H1 (cell line): ENCODE data around the gene CDC37. TPM values are rescaled to one million over a fixed set of nuclear protein-coding genes. Genes with fewer than 3 reads are reported as not detected.

Experiments
- CTCF ChIA-PET: fragments of 300-600 bp; sonication (Branson Sonifier 250); formaldehyde crosslinking; loops from one replicate; lab custom pipeline; 2021; ENCODE audit not compliant: partially characterized antibody; lab: Charles Lee
- POLR2A ChIA-PET: fragments of 300-600 bp; sonication (Branson Sonifier 250); formaldehyde crosslinking; loops from one replicate; lab custom pipeline; 2021; ENCODE audit warnings: inconsistent platforms; ENCODE audit not compliant: partially characterized antibody; lab: Charles Lee
- DNase-seq, 2 experiments: peaks; one replicate each; pipeline versions ENCODE4 v3.0.0 to v3.0.0-alpha.2; 2010 to 2022; ENCODE audit warnings: low spot score in 2 of 2, low read depth in 1 of 2, mixed read lengths in 1 of 2
- FAIRE-seq: peaks from 2 replicates; lab custom pipeline; 2011; peaks lifted over from hg19 to GRCh38; lab: Jason Lieb, UNC
- H2AFZ ChIP-seq: 2 replicates; pipeline ENCODE4 v1.8.1; 2012; ENCODE audit warnings: low read length, inconsistent platforms
- H2AK5ac ChIP-seq: 2 replicates; pipeline ENCODE4 v1.6.1; 2013; ENCODE audit warnings: low read depth, low read length
- H2BK120ac ChIP-seq: replicated peaks from 2 replicates; pipeline ENCODE3; 2013; ENCODE audit warnings: low read depth, low read length, inconsistent platforms
- H2BK12ac ChIP-seq: 2 replicates; pipeline ENCODE4 v1.6.1; 2013; ENCODE audit warnings: low read depth, low read length
- H2BK15ac ChIP-seq: 2 replicates; pipeline ENCODE4 v1.6.1; 2013; ENCODE audit warnings: low read length
- H2BK20ac ChIP-seq: 2 replicates; pipeline ENCODE4 v1.6.1; 2013; ENCODE audit warnings: low read length
- H2BK5ac ChIP-seq: 2 replicates; pipeline ENCODE4 v1.6.1; 2013; ENCODE audit warnings: low read depth, low read length
- H3K14ac ChIP-seq: 2 replicates; pipeline ENCODE4 v1.6.1; 2013; ENCODE audit warnings: inconsistent platforms; ENCODE audit not compliant: insufficient read length
- H3K18ac ChIP-seq: 2 replicates; pipeline ENCODE4 v1.6.1; 2013; ENCODE audit warnings: low read length; ENCODE audit errors: extremely low read depth
- H3K23ac ChIP-seq: 2 replicates; pipeline ENCODE4 v1.6.1; 2013; ENCODE audit warnings: inconsistent platforms; ENCODE audit not compliant: insufficient read length
- H3K23me2 ChIP-seq: 2 replicates; pipeline ENCODE4 v1.6.1; 2013; ENCODE audit warnings: low read depth, low read length
- H3K27ac ChIP-seq: 2 replicates; pipeline ENCODE4 v1.6.1; 2011; ENCODE audit warnings: low read depth, low read length, inconsistent platforms
- H3K27me3 ChIP-seq, 4 experiments: replicated peaks in 1 of 4; 1 replicate in 1 of 4; 2 replicates in 3 of 4; pipeline versions ENCODE4 v1.6.1 to v1.8.1; 2011 to 2013; ENCODE audit warnings: low read length in 3 of 4, mild to moderate bottlenecking in 3 of 4, inconsistent platforms in 2 of 4, mixed read lengths in 2 of 4, moderate library complexity in 1 of 4; ENCODE audit not compliant: control insufficient read depth in 3 of 4, insufficient read depth in 3 of 4; ENCODE audit errors: extremely low read depth in 1 of 4
- H3K36me3 ChIP-seq, 4 experiments: 2 replicates each; pipeline versions ENCODE4 v1.6.1 to v1.8.1; 2011 to 2013; ENCODE audit warnings: mild to moderate bottlenecking in 4 of 4, low read length in 3 of 4, moderate library complexity in 2 of 4, control low read depth in 1 of 4, inconsistent platforms in 1 of 4; ENCODE audit not compliant: insufficient read depth in 4 of 4, control insufficient read depth in 2 of 4
- H3K4ac ChIP-seq: replicated peaks from 2 replicates; pipeline ENCODE3; 2013; ENCODE audit warnings: low read length, low read depth, mixed read lengths, inconsistent platforms; ENCODE audit not compliant: insufficient read length
- H3K4me1 ChIP-seq, 4 experiments: replicated peaks in 1 of 4; 1 replicate in 1 of 4; 2 replicates in 3 of 4; pipeline versions ENCODE4 v1.6.1 to v1.8.1; 2011 to 2013; ENCODE audit warnings: low read length in 3 of 4, inconsistent platforms in 2 of 4, mixed read lengths in 1 of 4; ENCODE audit not compliant: insufficient read depth in 4 of 4, control insufficient read depth in 3 of 4
- H3K4me2 ChIP-seq, 2 experiments: 2 replicates each; pipeline versions ENCODE4 v1.6.1 to v1.8.1; 2011 to 2013; ENCODE audit warnings: low read depth in 2 of 2, low read length in 2 of 2, control low read depth in 1 of 2, inconsistent platforms in 1 of 2, mild to moderate bottlenecking in 1 of 2; ENCODE audit not compliant: insufficient read depth in 1 of 2
- H3K4me3 ChIP-seq, 4 experiments: fragments of 200-600, 300-600 bp in 1 of 4; sonication (generic), shearing (Covaris generic), sonication (Bioruptor Twin) in 1 of 4; 2 replicates each; pipeline versions ENCODE4 v1.5.1 to v1.8.1; 2011 to 2016; ENCODE audit warnings: low read length in 4 of 4, low read depth in 3 of 4, control low read depth in 2 of 4, inconsistent platforms in 2 of 4, mild to moderate bottlenecking in 2 of 4, mixed read lengths in 1 of 4, moderate library complexity in 1 of 4; ENCODE audit not compliant: insufficient read depth in 2 of 4; ENCODE audit errors: extremely low read depth in 1 of 4
- H3K56ac ChIP-seq: replicated peaks from 2 replicates; pipeline ENCODE3; 2013; ENCODE audit warnings: low read depth, mild to moderate bottlenecking, mixed read lengths, low read length, inconsistent platforms; ENCODE audit not compliant: insufficient read length
- H3K79me1 ChIP-seq: 2 replicates; pipeline ENCODE4 v1.6.1; 2013; ENCODE audit warnings: low read depth, low read length, control low read depth
- H3K79me2 ChIP-seq, 2 experiments: 2 replicates each; pipeline versions ENCODE4 v1.6.1 to v1.8.1; 2012 to 2013; ENCODE audit warnings: low read length in 2 of 2, mild to moderate bottlenecking in 2 of 2, inconsistent platforms in 1 of 2; ENCODE audit not compliant: insufficient read depth in 2 of 2, control insufficient read depth in 1 of 2
- H3K9ac ChIP-seq, 4 experiments: replicated peaks in 1 of 4; 1 replicate in 1 of 4; 2 replicates in 3 of 4; pipeline versions ENCODE4 v1.6.1 to v1.8.1; 2011 to 2013; ENCODE audit warnings: low read depth in 3 of 4, low read length in 3 of 4, control low read depth in 2 of 4, mild to moderate bottlenecking in 2 of 4, moderate library complexity in 2 of 4, inconsistent platforms in 1 of 4; ENCODE audit errors: extremely low read depth in 1 of 4
- H3K9me3 ChIP-seq, 2 experiments: 2 replicates each; pipeline versions ENCODE4 v1.6.1 to v1.8.1; 2012 to 2013; ENCODE audit warnings: mild to moderate bottlenecking in 2 of 2, moderate library complexity in 2 of 2, control low read depth in 1 of 2, inconsistent platforms in 1 of 2, low read depth in 1 of 2, low read length in 1 of 2, mixed read lengths in 1 of 2; ENCODE audit not compliant: insufficient read depth in 2 of 2
- H4K20me1 ChIP-seq, 2 experiments: replicated peaks in 1 of 2; 2 replicates each; pipeline versions ENCODE3 to v1.8.1; 2011 to 2013; ENCODE audit warnings: inconsistent platforms in 2 of 2, low read length in 2 of 2, mild to moderate bottlenecking in 1 of 2; ENCODE audit not compliant: insufficient read depth in 2 of 2, control insufficient read depth in 1 of 2
- H4K5ac ChIP-seq: 2 replicates; pipeline ENCODE4 v1.6.1; 2013; ENCODE audit warnings: low read length, low read depth, mixed read lengths, inconsistent platforms; ENCODE audit not compliant: insufficient read length
- H4K8ac ChIP-seq: 2 replicates; pipeline ENCODE4 v1.8.0; 2013; ENCODE audit warnings: mild to moderate bottlenecking, moderate library complexity, low read length, inconsistent platforms; ENCODE audit not compliant: insufficient read depth; ENCODE audit errors: extremely low read depth
- H4K91ac ChIP-seq: replicated peaks from 2 replicates; pipeline ENCODE3; 2013; ENCODE audit warnings: low read length, mixed read lengths, inconsistent platforms; ENCODE audit not compliant: insufficient read length
- KDM4A ChIP-seq: IDR thresholded peaks from one replicate; pipeline ENCODE4 v1.7.1; 2012; ENCODE audit warnings: low read depth, mild to moderate bottlenecking, moderate library complexity, low read length, inconsistent platforms; ENCODE audit not compliant: severe bottlenecking
- NANOG ChIP-seq: IDR thresholded peaks from 2 replicates; pipeline ENCODE4 v1.6.1; 2011; ENCODE audit warnings: low read length, low read depth, mild to moderate bottlenecking, inconsistent platforms; ENCODE audit not compliant: insufficient read depth, poor library complexity, severe bottlenecking
- SIX5 ChIP-seq: IDR thresholded peaks from 2 replicates; pipeline ENCODE4 v1.6.1; 2011; ENCODE audit warnings: mild to moderate bottlenecking, low read depth, low read length
- WGBS, 2 experiments: shearing (Covaris generic) in 1 of 2; methylation state at CpG; one replicate each; pipeline versions ENCODE4 v1.1.6 to v1.1.7; 2013 to 2015; ENCODE audit warnings: low lambda C conversion rate in 2 of 2, mixed read lengths in 2 of 2, inconsistent platforms in 1 of 2, low coverage in 1 of 2, missing lambda C conversion rate in 1 of 2; ENCODE audit not compliant: insufficient replicate concordance in 2 of 2, insufficient coverage in 1 of 2, insufficient read length in 1 of 2; ENCODE audit errors: extremely low coverage in 1 of 2, missing lambda C conversion rate in 1 of 2; 5-methylcytosine and 5-hydroxymethylcytosine counted together
- polyA plus RNA-seq, 7 experiments: library from polyadenylated mRNA; depleted of rRNA in 3 of 7; stranded (reverse) in 5 of 7; unstranded in 2 of 7; fragments of >200 nt in 5 of 7; fragments of 200-250 nt in 2 of 7; gene quantifications; 1 replicate in 5 of 7; 2 replicates in 1 of 7; 4 replicates in 1 of 7; pipeline versions ENCODE4 v1.2.1 to v1.2.3, GENCODE V29; 2011 to 2013; ENCODE audit warnings: missing spikeins in 2 of 7, mixed read lengths in 2 of 7
- total RNA-seq: library from RNA; stranded (reverse); fragmentation: NEBNext Ultra II Directional; extraction: Animal tissue kit (Norgen Biotek cat#: 25700); gene quantifications from 2 replicates; pipeline ENCODE4 v1.2.1, GENCODE V29; 2021

CDC37 gene
- total and polyA plus RNA-seq, 2 of the 8 experiments (the other 6 are each of a cell fraction or from before 2014, with no cell fraction given), result 162 to 181 TPM

DNA sequence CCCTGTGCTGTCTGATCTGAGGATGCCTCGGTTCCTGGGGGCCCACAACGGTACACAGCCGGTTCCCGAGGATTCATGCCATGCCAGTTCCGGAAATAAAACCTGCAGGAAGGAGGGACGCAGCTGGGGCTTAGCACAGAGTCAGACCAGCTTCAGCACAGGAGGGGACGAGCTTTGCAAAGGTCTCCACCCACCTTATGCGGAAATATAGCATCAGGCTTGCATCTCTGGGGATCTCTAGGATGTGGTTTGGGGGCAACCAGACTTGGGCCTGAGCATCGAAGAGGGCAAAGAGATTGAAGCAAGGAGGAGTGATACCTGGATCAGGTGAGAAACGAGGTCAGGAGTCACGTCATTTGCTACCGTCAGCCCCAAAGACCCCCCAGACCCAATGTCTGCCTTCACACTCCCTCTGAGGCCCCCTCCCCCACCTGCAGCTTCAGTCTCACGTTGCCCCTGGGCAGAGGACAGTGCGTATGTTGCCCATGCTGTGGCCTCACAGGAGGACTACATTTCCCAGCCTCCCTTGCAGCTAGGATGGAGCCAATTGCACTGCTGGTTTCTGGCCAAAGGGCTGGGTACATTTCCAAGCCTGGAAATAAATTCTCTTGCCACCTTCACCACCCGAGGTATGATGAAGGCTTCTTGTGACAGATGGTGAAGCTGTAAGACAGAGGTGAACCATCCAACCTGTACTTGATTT is 35.1 kb downstream of the CDC37 start:
- CTCF ChIA-PET, result interaction anchor here (0.6 to 1.8 kb wide), 5 partner anchors 11 to 184 kb away, joined by 3 to 5 read pairs (median 4); no protein-coding TSS in a partner anchor

More for the DNA sequence above, 35.1 kb downstream of the CDC37 start:
- Histone ChIP-seq H3K4me1 (no peaks in the 10 kb centered on the region), H4K8ac (no peak overlapping the region), H3K9me3 (no peaks in the 10 kb centered on the region), H3K9ac (no peak overlapping the region)
- no peak for FAIRE-seq
- TF ChIP-seq NANOG (no peak), SIX5 (peak; percentile 42; the same call in 1 of the 2 replicates), KDM4A (no peak)
- TF ChIP-seq, all 59 proteins: peak for 1
- H3K4ac ChIP-seq, result no peak overlapping the region
- peak in 1 of 2 experiments; percentile 45 for DNase-seq
- H2BK120ac ChIP-seq, result no peak overlapping the region
- H3K23me2 ChIP-seq, result 0 out of 2 replicates have a peak, but pooled peaks cover 2% of the 10 kb centered on the region
- POLR2A ChIA-PET, result interaction anchor here (0.9 to 2.5 kb wide), 3 partner anchors 10 to 51 kb away, joined by 3 to 7 read pairs (median 4); partner anchors contain the start of gene TYK2
- no peak overlapping the region for H2BK20ac ChIP-seq
- no peaks in the 10 kb centered on the region for H3K79me2 ChIP-seq
- H4K5ac ChIP-seq, result no peak overlapping the region
- no peak overlapping the region for H2AK5ac ChIP-seq
- 92% methylated on average over 15 of the region's 15 CpGs; no CpG with 5 or more reads in 1 of the 2 experiments for WGBS, 2 experiments
- H3K14ac ChIP-seq, result no peak overlapping the region
- no peak overlapping the region for H3K56ac ChIP-seq
- H4K91ac ChIP-seq, result no peak overlapping the region
- H3K18ac ChIP-seq, result no peak overlapping the region
- H2BK15ac ChIP-seq, result no peak overlapping the region
- no peak overlapping the region for H2AFZ ChIP-seq
- no peaks in the 10 kb centered on the region for H3K27me3 ChIP-seq
- H2BK12ac ChIP-seq, result no peak overlapping the region
- no peak overlapping the region for H3K4me2 ChIP-seq
- peaks cover 0 to 16% (median 7%) of the 10 kb centered on the region in 4 experiments; a peak in 6 of 8 replicates for H3K36me3 ChIP-seq
- peaks cover 3 to 5% of the 10 kb centered on the region in 2 experiments for H4K20me1 ChIP-seq
- no peak overlapping the region for H2BK5ac ChIP-seq
- H3K27ac ChIP-seq, result no peak overlapping the region
- H3K79me1 ChIP-seq, result peaks cover 2% of the 10 kb centered on the region; the same call in 1 of the 2 replicates
- no peak overlapping the region for H3K23ac ChIP-seq
- no peak overlapping the region for H3K4me3 ChIP-seq
